ENCODE results near the gene MPHOSPH9.
"Not testable (repeated sequence)": the region's sequence is repeated elsewhere in the genome, so short reads cannot be mapped to it uniquely, and the experiment has no call there.

DNA sequence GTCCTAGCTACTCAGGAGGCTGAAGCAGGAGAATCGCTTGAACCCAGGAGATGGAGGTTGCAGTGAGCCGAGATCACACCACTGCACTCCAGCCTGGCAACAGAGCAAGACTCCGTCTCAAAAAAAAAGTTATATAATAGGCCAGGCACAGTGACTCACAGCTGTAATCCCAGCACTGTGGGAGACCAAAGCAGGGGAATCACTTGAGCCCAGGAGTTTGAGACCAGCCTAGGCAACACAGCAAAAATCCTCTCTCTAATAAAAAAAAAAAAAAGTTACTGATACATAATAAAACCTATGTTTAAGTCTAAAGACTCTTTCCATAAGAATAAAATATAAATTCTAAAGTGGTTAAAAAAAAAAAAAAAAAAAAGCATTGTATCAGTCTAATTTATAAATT lies 26.1 kb downstream of the MPHOSPH9 start:
- TF ChIP-seq, protein P1, sequence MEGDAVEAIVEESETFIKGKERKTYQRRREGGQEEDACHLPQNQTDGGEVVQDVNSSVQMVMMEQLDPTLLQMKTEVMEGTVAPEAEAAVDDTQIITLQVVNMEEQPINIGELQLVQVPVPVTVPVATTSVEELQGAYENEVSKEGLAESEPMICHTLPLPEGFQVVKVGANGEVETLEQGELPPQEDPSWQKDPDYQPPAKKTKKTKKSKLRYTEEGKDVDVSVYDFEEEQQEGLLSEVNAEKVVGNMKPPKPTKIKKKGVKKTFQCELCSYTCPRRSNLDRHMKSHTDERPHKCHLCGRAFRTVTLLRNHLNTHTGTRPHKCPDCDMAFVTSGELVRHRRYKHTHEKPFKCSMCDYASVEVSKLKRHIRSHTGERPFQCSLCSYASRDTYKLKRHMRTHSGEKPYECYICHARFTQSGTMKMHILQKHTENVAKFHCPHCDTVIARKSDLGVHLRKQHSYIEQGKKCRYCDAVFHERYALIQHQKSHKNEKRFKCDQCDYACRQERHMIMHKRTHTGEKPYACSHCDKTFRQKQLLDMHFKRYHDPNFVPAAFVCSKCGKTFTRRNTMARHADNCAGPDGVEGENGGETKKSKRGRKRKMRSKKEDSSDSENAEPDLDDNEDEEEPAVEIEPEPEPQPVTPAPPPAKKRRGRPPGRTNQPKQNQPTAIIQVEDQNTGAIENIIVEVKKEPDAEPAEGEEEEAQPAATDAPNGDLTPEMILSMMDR (IDR thresholded peaks at IDR 0.05; ENCODE audit: insufficient read depth, low read length) = not testable (repeated sequence)
- TF ChIP-seq, protein P2, sequence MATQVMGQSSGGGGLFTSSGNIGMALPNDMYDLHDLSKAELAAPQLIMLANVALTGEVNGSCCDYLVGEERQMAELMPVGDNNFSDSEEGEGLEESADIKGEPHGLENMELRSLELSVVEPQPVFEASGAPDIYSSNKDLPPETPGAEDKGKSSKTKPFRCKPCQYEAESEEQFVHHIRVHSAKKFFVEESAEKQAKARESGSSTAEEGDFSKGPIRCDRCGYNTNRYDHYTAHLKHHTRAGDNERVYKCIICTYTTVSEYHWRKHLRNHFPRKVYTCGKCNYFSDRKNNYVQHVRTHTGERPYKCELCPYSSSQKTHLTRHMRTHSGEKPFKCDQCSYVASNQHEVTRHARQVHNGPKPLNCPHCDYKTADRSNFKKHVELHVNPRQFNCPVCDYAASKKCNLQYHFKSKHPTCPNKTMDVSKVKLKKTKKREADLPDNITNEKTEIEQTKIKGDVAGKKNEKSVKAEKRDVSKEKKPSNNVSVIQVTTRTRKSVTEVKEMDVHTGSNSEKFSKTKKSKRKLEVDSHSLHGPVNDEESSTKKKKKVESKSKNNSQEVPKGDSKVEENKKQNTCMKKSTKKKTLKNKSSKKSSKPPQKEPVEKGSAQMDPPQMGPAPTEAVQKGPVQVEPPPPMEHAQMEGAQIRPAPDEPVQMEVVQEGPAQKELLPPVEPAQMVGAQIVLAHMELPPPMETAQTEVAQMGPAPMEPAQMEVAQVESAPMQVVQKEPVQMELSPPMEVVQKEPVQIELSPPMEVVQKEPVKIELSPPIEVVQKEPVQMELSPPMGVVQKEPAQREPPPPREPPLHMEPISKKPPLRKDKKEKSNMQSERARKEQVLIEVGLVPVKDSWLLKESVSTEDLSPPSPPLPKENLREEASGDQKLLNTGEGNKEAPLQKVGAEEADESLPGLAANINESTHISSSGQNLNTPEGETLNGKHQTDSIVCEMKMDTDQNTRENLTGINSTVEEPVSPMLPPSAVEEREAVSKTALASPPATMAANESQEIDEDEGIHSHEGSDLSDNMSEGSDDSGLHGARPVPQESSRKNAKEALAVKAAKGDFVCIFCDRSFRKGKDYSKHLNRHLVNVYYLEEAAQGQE (IDR thresholded peaks at IDR 0.05; ENCODE audit: insufficient replicate concordance, low read depth) = not testable (repeated sequence)

Measured in HL-60 (cell line).